Measurements from ENCODE around the gene ALDH1A1.

The ALDH1A1 gene

DNA sequence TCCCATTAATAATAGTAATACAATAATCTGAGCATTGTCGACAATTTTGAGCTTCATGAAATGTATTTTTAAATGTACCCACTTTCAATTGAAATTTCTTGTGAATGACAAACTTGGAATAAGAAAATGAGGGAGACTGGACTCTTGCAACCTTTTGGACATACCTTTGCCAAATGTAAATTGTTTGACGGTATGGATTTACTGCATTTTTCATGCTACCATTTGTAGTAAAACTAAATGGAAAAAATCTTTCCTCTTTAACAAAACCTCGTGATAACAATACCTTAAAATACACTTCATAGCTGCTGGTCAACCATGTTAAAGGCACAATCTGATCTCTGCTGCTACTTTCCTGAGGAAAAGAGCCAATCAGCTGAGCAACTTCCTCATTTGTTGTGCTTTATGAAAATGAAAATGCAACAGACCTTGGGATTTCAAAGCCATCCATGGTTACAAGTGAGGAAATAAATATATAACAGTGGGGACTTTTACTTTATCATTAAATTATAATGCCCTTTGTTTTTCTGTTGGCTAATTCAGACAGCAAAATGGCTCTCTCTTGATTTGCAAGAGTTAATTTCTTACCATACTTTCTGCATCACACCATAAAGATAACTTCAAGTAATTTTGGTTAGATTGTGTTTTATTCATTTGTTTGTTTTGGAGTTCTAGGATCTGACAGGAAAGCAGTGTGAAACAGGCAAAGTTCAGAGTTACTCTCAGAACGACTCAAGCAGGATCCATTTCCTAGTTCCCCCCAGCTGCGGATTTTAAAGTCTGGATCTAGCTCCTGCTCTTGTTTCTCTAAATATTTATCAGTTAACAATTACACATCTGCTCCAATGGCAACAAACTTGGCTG lies 1.1 kb downstream of the ALDH1A1 start:
- TF ChIP-seq, protein P1, sequence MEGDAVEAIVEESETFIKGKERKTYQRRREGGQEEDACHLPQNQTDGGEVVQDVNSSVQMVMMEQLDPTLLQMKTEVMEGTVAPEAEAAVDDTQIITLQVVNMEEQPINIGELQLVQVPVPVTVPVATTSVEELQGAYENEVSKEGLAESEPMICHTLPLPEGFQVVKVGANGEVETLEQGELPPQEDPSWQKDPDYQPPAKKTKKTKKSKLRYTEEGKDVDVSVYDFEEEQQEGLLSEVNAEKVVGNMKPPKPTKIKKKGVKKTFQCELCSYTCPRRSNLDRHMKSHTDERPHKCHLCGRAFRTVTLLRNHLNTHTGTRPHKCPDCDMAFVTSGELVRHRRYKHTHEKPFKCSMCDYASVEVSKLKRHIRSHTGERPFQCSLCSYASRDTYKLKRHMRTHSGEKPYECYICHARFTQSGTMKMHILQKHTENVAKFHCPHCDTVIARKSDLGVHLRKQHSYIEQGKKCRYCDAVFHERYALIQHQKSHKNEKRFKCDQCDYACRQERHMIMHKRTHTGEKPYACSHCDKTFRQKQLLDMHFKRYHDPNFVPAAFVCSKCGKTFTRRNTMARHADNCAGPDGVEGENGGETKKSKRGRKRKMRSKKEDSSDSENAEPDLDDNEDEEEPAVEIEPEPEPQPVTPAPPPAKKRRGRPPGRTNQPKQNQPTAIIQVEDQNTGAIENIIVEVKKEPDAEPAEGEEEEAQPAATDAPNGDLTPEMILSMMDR (IDR thresholded peaks at IDR 0.05; ENCODE audit: insufficient read depth, low read length, poor library complexity, severe bottlenecking) = no peak
- Histone ChIP-seq H3K4me3 (replicated peaks; ENCODE audit: low read depth, low read length) (no peak overlapping the region), H3K27me3 (replicated peaks; ENCODE audit: control insufficient read depth, insufficient read depth, low read length) (no peaks in the 10 kb centered on the region), H3K36me3 (ENCODE audit: control insufficient read depth, insufficient read depth, low read length) (no peaks in the 10 kb centered on the region)
- no peak for DNase-seq (ENCODE audit: extremely low read depth, insufficient read length)

DNA sequence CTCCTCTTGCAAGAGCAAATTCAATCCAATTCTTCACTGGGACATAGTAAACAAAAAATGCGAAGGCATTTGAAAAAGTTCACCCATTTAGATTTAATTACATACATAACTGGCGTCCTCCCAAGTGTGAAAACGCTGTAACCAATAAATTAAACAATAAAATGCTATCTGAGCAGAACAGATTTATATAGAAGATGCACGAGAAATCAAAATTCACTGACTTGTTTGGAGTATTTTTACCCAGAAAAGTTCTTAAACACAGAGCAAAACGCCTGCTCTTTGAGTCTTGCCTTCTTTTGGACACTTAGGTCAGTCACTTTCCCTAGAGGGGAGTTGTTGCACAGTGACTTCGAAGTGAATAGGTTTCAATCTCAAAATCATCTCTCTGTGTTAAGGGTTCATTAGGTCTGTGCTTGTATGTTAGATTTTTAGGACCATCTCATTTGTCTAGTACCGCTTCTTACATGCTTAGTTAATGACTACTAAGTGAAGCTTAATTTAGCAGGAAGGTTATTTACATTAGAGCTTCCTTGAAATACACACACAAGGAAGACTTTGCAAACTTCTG lies 1.9 kb downstream of the ALDH1A1 start:
- Histone ChIP-seq H3K27me3 (replicated peaks; ENCODE audit: control insufficient read depth, insufficient read depth, low read length) (no peaks in the 10 kb centered on the region), H3K4me3 (replicated peaks; ENCODE audit: low read depth, low read length) (no peak overlapping the region), H3K36me3 (ENCODE audit: control insufficient read depth, insufficient read depth, low read length) (no peaks in the 10 kb centered on the region)
- TF ChIP-seq, protein P1 (IDR thresholded peaks at IDR 0.05; ENCODE audit: insufficient read depth, low read length, poor library complexity, severe bottlenecking) = no peak
- no peak for DNase-seq (ENCODE audit: extremely low read depth, insufficient read length)

DNA sequence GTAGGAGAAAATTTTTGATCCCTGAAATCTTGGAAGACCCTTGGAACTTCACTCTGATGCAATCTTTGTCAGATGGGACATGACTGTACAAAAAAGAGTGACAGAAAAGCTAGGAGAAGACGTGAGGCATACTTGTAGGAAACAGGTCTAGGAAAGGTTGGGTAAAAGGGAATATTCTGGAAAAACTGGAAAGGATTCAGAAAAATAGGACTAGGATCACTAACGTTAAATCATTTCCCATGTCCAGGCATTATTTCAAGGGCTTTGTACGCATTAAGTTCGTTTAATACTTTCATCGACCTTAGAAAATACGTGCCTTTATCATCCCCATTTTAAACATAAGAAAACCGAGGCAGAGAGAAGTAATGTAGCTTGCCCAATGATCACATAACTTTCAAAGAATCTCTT lies 2.9 kb downstream of the ALDH1A1 start:
- Histone ChIP-seq H3K27me3 (replicated peaks; ENCODE audit: control insufficient read depth, insufficient read depth, low read length) (no peaks in the 10 kb centered on the region), H3K36me3 (ENCODE audit: control insufficient read depth, insufficient read depth, low read length) (no peaks in the 10 kb centered on the region), H3K4me3 (replicated peaks; ENCODE audit: low read depth, low read length) (no peak overlapping the region)
- TF ChIP-seq, protein P1 (IDR thresholded peaks at IDR 0.05; ENCODE audit: insufficient read depth, low read length, poor library complexity, severe bottlenecking) = no peak
- no peak for DNase-seq (ENCODE audit: extremely low read depth, insufficient read length)

DNA sequence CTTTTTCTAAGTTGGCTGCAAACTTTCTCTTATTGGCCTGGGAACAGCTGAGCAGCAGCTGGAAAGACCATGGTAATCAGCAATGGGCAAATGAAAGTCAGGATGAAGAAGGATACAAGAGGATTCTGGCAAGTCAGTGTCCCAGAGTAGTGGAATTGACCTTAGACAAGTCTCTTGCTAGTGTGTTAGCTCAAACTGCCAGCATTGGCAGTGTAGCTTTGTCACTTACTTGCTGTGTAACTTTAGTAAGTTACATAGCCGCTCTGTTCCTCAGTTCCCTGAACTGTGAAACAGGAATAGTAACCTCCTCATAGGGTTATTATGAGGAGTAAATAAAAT lies 3.6 kb downstream of the ALDH1A1 start:
- Histone ChIP-seq H3K36me3 (ENCODE audit: control insufficient read depth, insufficient read depth, low read length) (no peaks in the 10 kb centered on the region), H3K27me3 (replicated peaks; ENCODE audit: control insufficient read depth, insufficient read depth, low read length) (no peaks in the 10 kb centered on the region), H3K4me3 (replicated peaks; ENCODE audit: low read depth, low read length) (no peak overlapping the region)
- TF ChIP-seq, protein P1 (IDR thresholded peaks at IDR 0.05; ENCODE audit: insufficient read depth, low read length, poor library complexity, severe bottlenecking) = no peak
- DNase-seq (ENCODE audit: extremely low read depth, insufficient read length) = no peak

DNA sequence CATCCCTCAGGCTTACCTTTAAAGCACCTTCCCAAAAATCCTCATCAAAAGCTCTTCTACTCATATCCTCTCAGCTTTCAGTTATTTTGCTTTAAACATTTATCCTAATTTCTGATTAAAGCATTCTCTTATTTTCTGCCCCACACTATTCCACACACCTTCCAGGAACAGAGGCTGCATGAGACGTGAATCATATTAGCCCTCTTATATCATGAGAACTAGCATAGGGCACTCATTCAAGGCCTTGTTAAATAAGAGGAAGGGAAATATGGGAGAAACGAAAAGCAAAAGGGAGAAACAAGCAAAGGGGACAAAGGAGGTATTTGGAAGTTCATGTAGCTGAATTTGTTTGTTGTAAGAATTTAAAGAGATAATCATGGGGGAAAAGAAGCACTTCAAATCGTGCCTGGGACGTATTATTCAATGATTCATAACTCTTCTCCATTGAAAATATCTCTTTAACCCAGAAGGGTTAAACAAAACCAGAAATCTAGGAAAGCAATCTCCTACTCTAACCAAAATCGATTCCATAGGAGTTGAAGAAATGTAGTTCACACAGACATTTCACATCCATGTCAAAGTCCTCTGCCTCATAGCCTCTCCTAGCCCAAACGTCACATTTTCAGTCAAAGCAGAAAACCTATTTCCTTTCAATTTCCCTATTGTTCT lies 4.1 kb downstream of the ALDH1A1 start:
- no peaks in the 10 kb centered on the region for H3K27me3 ChIP-seq (replicated peaks; ENCODE audit: control insufficient read depth, insufficient read depth, low read length)
- no peak for DNase-seq (ENCODE audit: extremely low read depth, insufficient read length)
- no peaks in the 10 kb centered on the region for H3K36me3 ChIP-seq (ENCODE audit: control insufficient read depth, insufficient read depth, low read length)
- TF ChIP-seq, protein P1 (IDR thresholded peaks at IDR 0.05; ENCODE audit: insufficient read depth, low read length, poor library complexity, severe bottlenecking) = no peak
- no peak overlapping the region for H3K4me3 ChIP-seq (replicated peaks; ENCODE audit: low read depth, low read length)
